HG03469 (cell line): Measurements from ENCODE around the gene C16orf86.
A peak's percentile ranks its signal among the peaks of the same experiment; 100 is the strongest.

ENCODE experiments used
- ATAC-seq: cut with Tn5 transposase; IDR thresholded peaks from one replicate; pipeline ENCODE4 v1.9.1; 2021; ENCODE audit warnings: mild to moderate bottlenecking, moderate library complexity, moderate number of reproducible peaks; ENCODE audit not compliant: unreplicated experiment

C16orf86 gene

GRCh38 chr16:67666032-67666551 is 522 bp upstream of the C16orf86 start:
- ATAC-seq: no peak

GRCh38 chr16:67667453-67667816 is 821 bp downstream of the C16orf86 start:
- ATAC-seq: no peak

- ATAC-seq: peak; percentile 69
Observed at GRCh38 chr16:67667817-67668494, 1.3 kb downstream of the C16orf86 start.

- ATAC-seq: no peak
Observed at GRCh38 chr16:67668495-67669157, 2.0 kb downstream of the C16orf86 start.

- no peak for ATAC-seq
Observed at GRCh38 chr16:67669499-67670101, 3.0 kb downstream of the C16orf86 start.

- no peak for ATAC-seq
Observed at GRCh38 chr16:67672306-67672705, 5.7 kb downstream of the C16orf86 start.

- no peak for ATAC-seq
Observed at GRCh38 chr16:67672739-67673662, 6.4 kb downstream of the C16orf86 start.

- no peak for ATAC-seq
Observed at GRCh38 chr16:67673712-67674580, 7.3 kb downstream of the C16orf86 start.

GRCh38 chr16:67674851-67675578 is 8.4 kb downstream of the C16orf86 start:
- no peak for ATAC-seq

GRCh38 chr16:67675579-67675935 is 8.9 kb downstream of the C16orf86 start:
- no peak for ATAC-seq

- no peak for ATAC-seq
Observed at GRCh38 chr16:67675999-67676398, 9.4 kb downstream of the C16orf86 start.

GRCh38 chr16:67676516-67676915 is 9.9 kb downstream of the C16orf86 start:
- ATAC-seq: no peak

- no peak for ATAC-seq
Observed at GRCh38 chr16:67676939-67677338, 10.3 kb downstream of the C16orf86 start.

- ATAC-seq: no peak
Observed at GRCh38 chr16:67677712-67678111, 11.1 kb downstream of the C16orf86 start.

GRCh38 chr16:67678354-67679023 is 11.9 kb downstream of the C16orf86 start:
- ATAC-seq: no peak

GRCh38 chr16:67679935-67680897 is 13.6 kb downstream of the C16orf86 start:
- no peak for ATAC-seq

- no peak for ATAC-seq
Observed at GRCh38 chr16:67683767-67684166, 17.2 kb downstream of the C16orf86 start.
